ENCODE results near the gene KLHDC7B.
"Not testable (repeated sequence)": the region's sequence is repeated elsewhere in the genome, so short reads cannot be mapped to it uniquely, and the experiment has no call there.

KLHDC7B gene

DNA sequence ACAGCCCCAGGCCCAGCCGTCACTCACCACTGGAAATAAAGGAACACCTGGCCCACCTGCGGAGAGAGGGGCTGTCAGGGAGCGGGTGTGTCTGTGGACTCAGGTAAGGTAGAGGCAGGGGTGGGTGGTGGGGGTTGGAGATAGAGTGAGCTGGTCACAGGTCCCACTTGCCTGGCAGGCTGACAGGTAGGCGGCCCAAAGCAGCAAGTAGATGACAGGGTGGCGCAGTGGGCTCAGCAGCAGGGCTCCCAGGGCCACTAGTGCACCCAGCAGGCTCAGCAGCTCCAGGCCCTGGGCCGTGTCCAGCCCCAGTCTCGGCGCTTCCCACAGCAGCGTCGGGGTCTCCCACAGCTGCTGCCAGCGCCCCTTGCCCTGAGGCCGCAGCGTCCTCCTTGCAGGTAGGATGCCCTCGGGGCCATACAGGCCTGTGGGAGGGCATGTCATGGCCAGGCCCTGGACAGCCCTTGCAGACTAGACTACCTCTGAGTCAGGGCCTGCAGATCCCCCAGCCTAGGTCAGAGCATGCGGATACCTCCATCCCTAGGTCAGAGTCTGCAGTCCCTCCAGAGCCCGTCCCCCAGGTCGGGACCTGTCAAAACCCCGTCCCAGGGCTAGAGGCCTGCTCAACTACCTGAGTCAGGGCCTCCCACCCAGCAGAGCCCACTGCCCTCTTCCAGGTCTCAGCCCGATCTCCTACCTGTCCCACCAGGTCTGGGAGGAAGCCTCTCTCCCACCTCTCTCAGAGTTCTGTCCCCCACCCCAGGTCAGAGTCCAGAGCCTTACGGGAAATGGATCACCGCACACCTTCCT is 38.9 kb upstream of the KLHDC7B start:
- Histone ChIP-seq H3K4me3 (ENCODE audit: low read depth, low read length) (peak overlapping the region; percentile 73), H3K9me3 (ENCODE audit: control insufficient read depth, insufficient read depth, low read length) (no peaks in the 10 kb centered on the region), H3K9ac (ENCODE audit: low read depth, low read length) (peak overlapping the region; percentile 89), H3K4me1 (ENCODE audit: control insufficient read depth, insufficient read depth, low read length) (peaks cover 3% of the 10 kb centered on the region), H3K27me3 (ENCODE audit: control insufficient read depth, insufficient read depth, low read length) (no peaks in the 10 kb centered on the region), H3K36me3 (ENCODE audit: control insufficient read depth, insufficient read depth, low read length) (peaks cover 20% of the 10 kb centered on the region)

DNA sequence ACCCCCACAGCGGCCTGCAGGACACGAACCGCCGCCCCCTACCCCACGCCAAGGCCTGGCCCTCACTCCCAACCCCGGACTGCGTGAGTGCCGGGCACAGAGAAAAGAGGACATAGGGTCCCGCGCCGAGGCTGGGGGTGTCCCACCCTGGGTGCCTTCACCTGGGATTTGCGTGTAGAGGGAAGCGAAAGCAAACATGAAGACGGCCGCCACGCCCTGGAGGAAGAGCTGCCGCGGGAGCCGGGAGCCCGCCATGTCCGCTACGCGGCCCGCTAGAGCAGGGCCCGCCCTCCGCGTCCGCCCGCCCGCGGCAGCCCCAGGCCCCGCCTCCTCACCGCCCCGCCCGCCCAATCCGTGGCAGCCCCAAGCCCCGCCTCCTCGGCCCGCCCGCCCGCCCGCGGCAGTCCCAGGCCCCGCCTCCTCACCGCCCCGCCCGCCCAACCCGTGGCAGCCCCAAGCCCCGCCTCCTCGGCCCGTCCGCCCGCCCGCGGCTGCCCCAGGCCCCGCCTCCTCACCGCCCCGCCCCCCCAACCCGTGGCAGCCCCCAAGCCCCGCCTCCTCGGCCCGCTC is 38.2 kb upstream of the KLHDC7B start, which contains the start of gene LMF2:
TSS of gene LMF2 (minus strand) at position 282 of the 570 bp plus-strand sequence. CDS start at position 255, 27 bp downstream.
- Histone ChIP-seq H3K4me1 (ENCODE audit: control insufficient read depth, insufficient read depth, low read length) (peaks cover 3% of the 10 kb centered on the region), H3K27me3 (ENCODE audit: control insufficient read depth, insufficient read depth, low read length) (no peaks in the 10 kb centered on the region), H3K4me3 (ENCODE audit: low read depth, low read length) (peak within 1 kb of the TSS; percentile 91), H3K36me3 (ENCODE audit: control insufficient read depth, insufficient read depth, low read length) (peaks cover 16% of the 10 kb centered on the region), H3K9ac (ENCODE audit: low read depth, low read length) (peak within 1 kb of the TSS; percentile 89), H3K9me3 (ENCODE audit: control insufficient read depth, insufficient read depth, low read length) (no peaks in the 10 kb centered on the region)

DNA sequence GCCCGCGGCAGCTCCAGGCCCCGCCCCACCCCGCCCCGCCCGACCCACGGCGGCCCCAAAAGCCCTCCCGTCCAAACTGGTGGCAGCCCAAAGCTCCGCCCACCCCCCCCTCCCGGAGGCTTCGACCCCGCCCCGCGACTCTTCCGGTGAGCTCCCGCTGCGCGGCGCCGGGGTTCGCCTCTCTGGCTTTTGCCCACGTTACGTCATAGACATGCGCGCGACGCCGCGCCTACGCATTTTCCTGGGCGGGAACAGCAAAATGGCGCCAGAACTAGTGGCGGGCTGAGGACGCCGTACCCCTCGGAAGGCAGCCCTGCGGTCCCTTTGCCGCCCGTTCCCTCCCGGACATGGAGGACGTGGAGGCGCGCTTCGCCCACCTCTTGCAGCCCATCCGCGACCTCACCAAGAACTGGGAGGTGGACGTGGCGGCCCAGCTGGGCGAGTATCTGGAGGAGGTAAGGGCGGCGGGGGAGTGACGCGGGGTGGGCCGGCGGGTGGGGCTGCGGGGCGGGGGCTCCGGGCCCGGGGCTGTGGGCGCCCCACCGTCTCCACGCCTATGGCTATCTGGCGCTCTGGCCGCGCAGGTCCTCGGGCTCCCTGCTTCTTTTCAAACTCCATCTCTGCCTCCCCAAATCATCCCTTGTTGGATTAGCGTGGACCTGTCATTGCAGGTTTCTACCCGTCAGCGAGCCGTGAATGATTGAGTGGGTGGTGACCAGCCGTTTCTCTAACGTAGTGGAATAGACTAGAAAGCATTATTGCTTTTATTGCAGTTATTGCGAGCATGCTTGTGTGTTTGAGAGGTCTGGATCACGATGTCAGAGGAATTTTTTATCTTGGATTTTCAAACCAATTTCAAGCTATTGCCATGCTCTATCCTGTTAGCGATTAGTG is 37.5 kb upstream of the KLHDC7B start, which contains the start of gene NCAPH2:
TSS of gene NCAPH2 (plus strand) at position 234 of the 894 bp plus-strand sequence. CDS start at position 348, 114 bp downstream.
- H3K9ac ChIP-seq (ENCODE audit: low read depth, low read length), result peak within 1 kb of the TSS; percentile 89
- H3K4me1 ChIP-seq (ENCODE audit: control insufficient read depth, insufficient read depth, low read length), result peaks cover 3% of the 10 kb centered on the region
- H3K27me3 ChIP-seq (ENCODE audit: control insufficient read depth, insufficient read depth, low read length), result no peaks in the 10 kb centered on the region
- no peaks in the 10 kb centered on the region for H3K9me3 ChIP-seq (ENCODE audit: control insufficient read depth, insufficient read depth, low read length)
- H3K36me3 ChIP-seq (ENCODE audit: control insufficient read depth, insufficient read depth, low read length), result peaks cover 16% of the 10 kb centered on the region
- H3K4me3 ChIP-seq (ENCODE audit: low read depth, low read length), result peak within 1 kb of the TSS; percentile 91

DNA sequence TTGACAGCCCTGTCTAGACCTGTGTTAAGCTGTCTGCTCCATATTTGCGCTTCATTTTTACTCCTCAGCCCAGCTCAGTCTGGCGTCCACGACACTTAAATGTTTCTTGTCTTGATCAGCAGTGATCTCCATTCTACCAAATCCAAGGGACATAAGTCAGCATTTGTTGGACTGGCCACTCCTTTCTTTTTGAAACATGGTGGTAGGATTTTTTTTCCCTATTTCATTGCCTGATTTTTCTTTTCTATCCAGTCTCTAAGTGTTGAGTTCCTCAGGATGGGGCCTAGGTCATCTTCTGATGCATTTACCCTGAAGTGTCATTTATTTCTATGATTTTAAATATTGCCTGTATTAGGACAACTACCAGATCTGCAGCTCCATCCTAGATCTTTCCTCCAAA is 36.8 kb upstream of the KLHDC7B start:
- H3K4me1 ChIP-seq (ENCODE audit: control insufficient read depth, insufficient read depth, low read length), result peaks cover 3% of the 10 kb centered on the region
- no peaks in the 10 kb centered on the region for H3K9me3 ChIP-seq (ENCODE audit: control insufficient read depth, insufficient read depth, low read length)
- H3K27me3 ChIP-seq (ENCODE audit: control insufficient read depth, insufficient read depth, low read length), result no peaks in the 10 kb centered on the region
- H3K36me3 ChIP-seq (ENCODE audit: control insufficient read depth, insufficient read depth, low read length), result peaks cover 11% of the 10 kb centered on the region
- peak overlapping the region; percentile 91 for H3K4me3 ChIP-seq (ENCODE audit: low read depth, low read length)
- H3K9ac ChIP-seq (ENCODE audit: low read depth, low read length), result no peak overlapping the region

DNA sequence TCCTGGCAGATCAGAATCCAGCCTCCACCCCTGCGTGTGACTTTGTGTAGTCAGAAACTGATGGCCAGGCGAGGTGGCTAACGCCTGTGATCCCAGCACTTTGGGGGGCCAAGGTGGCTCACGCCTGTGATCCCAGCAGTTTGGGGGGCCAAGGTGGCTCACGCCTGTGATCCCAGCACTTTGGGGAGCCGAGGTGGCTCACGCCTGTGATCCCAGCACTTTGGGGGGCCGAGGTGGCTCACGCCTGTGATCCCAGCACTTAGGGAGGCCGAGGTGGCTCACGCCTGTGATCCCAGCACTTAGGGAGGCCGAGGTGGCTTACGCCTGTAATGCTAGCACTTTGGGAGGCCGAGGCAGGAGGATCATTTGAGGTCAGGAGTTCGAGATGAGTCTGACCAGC is 32.5 kb upstream of the KLHDC7B start:
- peaks cover 20% of the 10 kb centered on the region for H3K36me3 ChIP-seq (ENCODE audit: control insufficient read depth, insufficient read depth, low read length)
- no peaks in the 10 kb centered on the region for H3K27me3 ChIP-seq (ENCODE audit: control insufficient read depth, insufficient read depth, low read length)
- H3K4me3 ChIP-seq (ENCODE audit: low read depth, low read length), result no peak overlapping the region
- H3K9me3 ChIP-seq (ENCODE audit: control insufficient read depth, insufficient read depth, low read length), result no peaks in the 10 kb centered on the region
- no peak overlapping the region for H3K9ac ChIP-seq (ENCODE audit: low read depth, low read length)
- peaks cover 3% of the 10 kb centered on the region for H3K4me1 ChIP-seq (ENCODE audit: control insufficient read depth, insufficient read depth, low read length)

DNA sequence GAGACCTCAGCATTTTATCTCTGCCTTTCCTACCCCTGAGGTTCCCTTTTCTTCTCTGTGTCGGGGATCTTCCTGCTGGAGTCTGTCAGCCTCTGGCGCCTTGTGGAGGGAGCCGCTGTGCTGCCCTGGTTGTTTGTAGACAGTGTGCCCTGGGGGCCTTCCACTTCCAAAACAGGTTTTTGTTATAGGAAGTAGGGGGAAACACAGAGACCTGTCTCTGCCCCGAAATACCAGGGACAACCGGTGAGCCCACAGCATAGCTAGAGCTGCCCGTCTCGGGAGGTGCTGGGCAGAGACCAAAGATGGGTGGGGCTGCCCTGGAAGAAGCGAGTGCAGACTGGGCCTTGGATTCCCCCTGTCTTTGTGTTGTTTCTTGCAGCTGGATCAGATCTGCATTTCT is 29.6 kb upstream of the KLHDC7B start:
- Histone ChIP-seq H3K9ac (ENCODE audit: low read depth, low read length) (no peak overlapping the region), H3K4me1 (ENCODE audit: control insufficient read depth, insufficient read depth, low read length) (no peaks in the 10 kb centered on the region), H3K4me3 (ENCODE audit: low read depth, low read length) (no peak overlapping the region), H3K36me3 (ENCODE audit: control insufficient read depth, insufficient read depth, low read length) (peaks cover 31% of the 10 kb centered on the region), H3K27me3 (ENCODE audit: control insufficient read depth, insufficient read depth, low read length) (no peaks in the 10 kb centered on the region), H3K9me3 (ENCODE audit: control insufficient read depth, insufficient read depth, low read length) (no peaks in the 10 kb centered on the region)

DNA sequence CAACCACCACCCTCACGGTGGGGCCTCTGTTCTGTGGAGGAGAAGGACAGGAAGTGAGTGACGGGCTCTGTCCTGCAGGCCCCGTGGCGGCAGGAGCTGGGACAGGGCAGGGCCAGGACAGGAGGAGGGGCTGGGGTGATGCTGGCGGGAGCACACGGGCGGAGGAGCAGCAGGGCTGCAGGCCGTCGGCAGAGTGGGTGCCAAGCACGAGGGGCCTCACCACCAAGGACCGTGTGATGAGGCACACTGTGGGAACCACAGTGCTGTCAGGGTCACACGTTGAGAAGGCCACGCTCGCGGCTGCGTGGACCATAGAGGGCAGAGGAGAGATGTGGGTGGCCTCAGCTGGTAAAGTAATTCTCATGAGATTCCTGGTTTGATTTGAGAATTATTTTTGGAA is 28.8 kb upstream of the KLHDC7B start:
- Histone ChIP-seq H3K4me1 (ENCODE audit: control insufficient read depth, insufficient read depth, low read length) (no peaks in the 10 kb centered on the region), H3K4me3 (ENCODE audit: low read depth, low read length) (no peak overlapping the region), H3K9ac (ENCODE audit: low read depth, low read length) (no peak overlapping the region), H3K27me3 (ENCODE audit: control insufficient read depth, insufficient read depth, low read length) (no peaks in the 10 kb centered on the region), H3K36me3 (ENCODE audit: control insufficient read depth, insufficient read depth, low read length) (peaks cover 36% of the 10 kb centered on the region), H3K9me3 (ENCODE audit: control insufficient read depth, insufficient read depth, low read length) (no peaks in the 10 kb centered on the region)

DNA sequence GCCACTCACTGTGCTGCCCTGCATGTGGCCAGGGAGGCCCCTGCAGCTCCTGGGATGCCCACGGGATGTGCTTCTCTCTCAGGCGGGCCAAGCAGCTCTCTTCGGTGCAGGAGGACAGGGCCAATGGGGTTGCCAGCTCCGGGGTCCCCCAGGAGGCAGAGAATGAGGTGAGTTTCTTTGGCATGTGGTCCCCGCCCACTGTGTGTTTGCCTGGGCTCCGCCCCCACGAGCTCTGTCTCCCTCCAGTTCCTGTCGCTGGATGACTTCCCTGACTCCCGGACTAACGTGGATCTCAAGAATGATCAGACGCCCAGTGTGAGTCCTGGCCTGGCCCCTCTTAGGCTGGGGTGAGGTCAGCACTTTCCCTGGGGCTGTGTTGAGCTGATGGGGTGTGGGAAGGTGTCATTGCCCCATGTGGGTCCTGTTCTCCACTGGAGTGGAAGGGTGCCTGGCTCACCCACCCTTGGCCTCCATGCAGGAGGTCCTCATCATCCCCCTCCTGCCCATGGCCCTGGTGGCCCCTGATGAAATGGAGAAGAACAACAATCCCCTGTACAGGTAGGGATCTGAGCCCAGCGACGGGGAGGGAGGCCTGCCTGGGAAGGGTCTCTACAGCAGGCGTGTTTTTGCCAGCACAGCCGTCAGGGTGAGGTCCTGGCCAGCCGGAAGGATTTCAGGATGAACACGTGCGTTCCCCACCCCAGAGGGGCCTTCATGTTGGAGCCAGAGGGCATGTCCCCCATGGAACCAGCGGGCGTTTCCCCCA is 28.0 kb upstream of the KLHDC7B start:
- Histone ChIP-seq H3K9ac (ENCODE audit: low read depth, low read length) (no peak overlapping the region), H3K36me3 (ENCODE audit: control insufficient read depth, insufficient read depth, low read length) (peaks cover 42% of the 10 kb centered on the region), H3K4me1 (ENCODE audit: control insufficient read depth, insufficient read depth, low read length) (no peaks in the 10 kb centered on the region), H3K9me3 (ENCODE audit: control insufficient read depth, insufficient read depth, low read length) (no peaks in the 10 kb centered on the region), H3K4me3 (ENCODE audit: low read depth, low read length) (no peak overlapping the region), H3K27me3 (ENCODE audit: control insufficient read depth, insufficient read depth, low read length) (no peaks in the 10 kb centered on the region)

DNA sequence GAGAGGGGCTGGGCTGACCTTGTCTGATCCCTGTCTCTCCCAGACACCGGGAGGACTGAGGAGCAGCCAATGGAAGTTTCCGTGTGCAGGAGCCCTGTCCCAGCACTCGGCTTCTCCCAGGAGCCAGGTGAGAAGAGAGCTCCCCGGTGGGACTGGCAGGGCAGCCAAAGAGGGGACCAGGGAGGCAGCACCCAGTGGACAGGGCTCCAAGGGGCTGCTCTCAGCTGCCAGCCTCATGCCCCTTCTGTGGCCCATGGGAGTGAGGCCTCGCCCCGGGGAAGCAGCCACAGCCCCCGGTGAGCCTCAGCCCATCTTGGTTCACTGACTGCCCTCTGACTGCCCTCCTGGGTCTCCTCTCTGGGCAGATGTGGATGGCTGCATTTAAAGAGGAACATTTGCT is 27.1 kb upstream of the KLHDC7B start:
- no peaks in the 10 kb centered on the region for H3K9me3 ChIP-seq (ENCODE audit: control insufficient read depth, insufficient read depth, low read length)
- H3K27me3 ChIP-seq (ENCODE audit: control insufficient read depth, insufficient read depth, low read length), result no peaks in the 10 kb centered on the region
- H3K4me1 ChIP-seq (ENCODE audit: control insufficient read depth, insufficient read depth, low read length), result no peaks in the 10 kb centered on the region
- H3K9ac ChIP-seq (ENCODE audit: low read depth, low read length), result no peak overlapping the region
- no peak overlapping the region for H3K4me3 ChIP-seq (ENCODE audit: low read depth, low read length)
- peaks cover 46% of the 10 kb centered on the region for H3K36me3 ChIP-seq (ENCODE audit: control insufficient read depth, insufficient read depth, low read length)

DNA sequence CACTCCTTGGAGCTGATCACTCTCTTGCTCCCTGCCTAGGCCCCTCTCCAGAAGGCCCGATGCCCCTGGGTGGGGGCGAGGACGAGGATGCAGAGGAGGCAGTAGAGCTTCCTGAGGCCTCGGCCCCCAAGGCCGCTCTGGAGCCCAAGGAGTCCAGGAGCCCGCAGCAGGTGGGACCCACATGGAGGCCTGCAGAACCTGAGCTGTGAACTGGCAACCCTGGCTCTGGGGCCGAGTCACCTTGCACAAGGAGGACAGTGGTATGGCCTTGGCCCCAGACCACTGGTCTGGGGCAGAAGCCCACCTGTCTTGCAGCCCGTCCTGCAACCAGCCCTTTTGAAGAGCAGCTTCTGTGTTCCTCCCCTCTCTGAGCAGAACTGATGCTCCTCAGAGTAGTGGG is 26.5 kb upstream of the KLHDC7B start:
- H3K9me3 ChIP-seq (ENCODE audit: control insufficient read depth, insufficient read depth, low read length), result no peaks in the 10 kb centered on the region
- H3K27me3 ChIP-seq (ENCODE audit: control insufficient read depth, insufficient read depth, low read length), result no peaks in the 10 kb centered on the region
- H3K36me3 ChIP-seq (ENCODE audit: control insufficient read depth, insufficient read depth, low read length), result peaks cover 49% of the 10 kb centered on the region
- H3K9ac ChIP-seq (ENCODE audit: low read depth, low read length), result no peak overlapping the region
- H3K4me3 ChIP-seq (ENCODE audit: low read depth, low read length), result no peak overlapping the region
- H3K4me1 ChIP-seq (ENCODE audit: control insufficient read depth, insufficient read depth, low read length), result no peaks in the 10 kb centered on the region

DNA sequence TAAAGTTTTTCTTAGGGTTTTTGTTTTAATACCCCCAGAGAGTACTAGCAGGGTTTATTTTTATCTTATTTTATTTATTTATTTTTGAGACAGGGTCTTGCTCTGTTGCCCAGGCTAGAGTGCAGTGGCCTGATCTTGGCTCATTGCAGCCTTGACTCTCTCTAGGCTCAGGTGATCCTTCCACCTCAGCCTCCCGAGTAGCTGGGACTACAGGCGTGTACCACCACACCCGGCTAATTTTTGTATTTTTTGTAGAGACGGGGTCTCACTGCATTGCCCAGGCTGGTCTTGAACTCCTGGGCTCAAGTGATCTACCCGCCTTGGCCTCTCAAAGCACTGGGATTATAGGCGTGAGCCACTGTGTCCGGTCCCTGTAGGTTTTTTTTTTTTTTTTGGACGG is 25.5 kb upstream of the KLHDC7B start:
- peaks cover 47% of the 10 kb centered on the region for H3K36me3 ChIP-seq (ENCODE audit: control insufficient read depth, insufficient read depth, low read length)
- H3K4me1 ChIP-seq (ENCODE audit: control insufficient read depth, insufficient read depth, low read length); H3K4me3 ChIP-seq (ENCODE audit: low read depth, low read length); H3K9me3 ChIP-seq (ENCODE audit: control insufficient read depth, insufficient read depth, low read length); H3K27me3 ChIP-seq (ENCODE audit: control insufficient read depth, insufficient read depth, low read length); H3K9ac ChIP-seq (ENCODE audit: low read depth, low read length): not testable (repeated sequence)

Data from iPS-15b (cell line).